Stimulated activated CD4-positive, alpha-beta T cell treated with anti-CD3 and anti-CD28 coated beads, Interleukin-1b, Interleukin-23, amount 100 ng/mL, for 48 hours (primary cell): ENCODE measurements around the gene RAB28.

Source experiments
- DNase-seq: peaks from one replicate; pipeline ENCODE4 v3.0.0-alpha.2; 2020

The RAB28 gene

GRCh38 chr4:13504374-13504773 is 20.2 kb upstream of the RAB28 start:
- DNase-seq = no peak

GRCh38 chr4:13498469-13498868 is 14.3 kb upstream of the RAB28 start:
- no peak for DNase-seq

- no peak for DNase-seq
Measured at GRCh38 chr4:13496605-13497004, 12.5 kb upstream of the RAB28 start.

GRCh38 chr4:13495753-13496152 is 11.6 kb upstream of the RAB28 start:
- DNase-seq = no peak

GRCh38 chr4:13493793-13494192 is 9.7 kb upstream of the RAB28 start:
- no peak for DNase-seq

GRCh38 chr4:13492747-13493146 is 8.6 kb upstream of the RAB28 start:
- DNase-seq = no peak

- DNase-seq = no peak
Measured at GRCh38 chr4:13484749-13485221, 645 bp upstream of the RAB28 start.

GRCh38 chr4:13483768-13484121 is 395 bp downstream of the RAB28 start:
- DNase-seq = no peak

GRCh38 chr4:13483136-13483767 is 888 bp downstream of the RAB28 start:
- DNase-seq = peak; percentile 3

GRCh38 chr4:13481569-13481968 is 2.6 kb downstream of the RAB28 start:
- no peak for DNase-seq

GRCh38 chr4:13478707-13479106 is 5.4 kb downstream of the RAB28 start:
- DNase-seq = no peak

- no peak for DNase-seq
Measured at GRCh38 chr4:13478131-13478530, 6.0 kb downstream of the RAB28 start.

- no peak for DNase-seq
Measured at GRCh38 chr4:13476915-13477314, 7.2 kb downstream of the RAB28 start.

GRCh38 chr4:13476152-13476551 is 8.0 kb downstream of the RAB28 start:
- DNase-seq = no peak

GRCh38 chr4:13471400-13471799 is 12.7 kb downstream of the RAB28 start:
- no peak for DNase-seq

GRCh38 chr4:13470379-13470778 is 13.8 kb downstream of the RAB28 start:
- no peak for DNase-seq

- DNase-seq = no peak
Measured at GRCh38 chr4:13464973-13465372, 19.2 kb downstream of the RAB28 start.

GRCh38 chr4:13464543-13464942 is 19.6 kb downstream of the RAB28 start:
- DNase-seq = no peak

GRCh38 chr4:13461191-13461905 is 22.8 kb downstream of the RAB28 start:
- DNase-seq = no peak

- DNase-seq = no peak
Measured at GRCh38 chr4:13455411-13455810, 28.7 kb downstream of the RAB28 start.

- no peak for DNase-seq
Measured at GRCh38 chr4:13454786-13455185, 29.4 kb downstream of the RAB28 start.

- no peak for DNase-seq
Measured at GRCh38 chr4:13452927-13453579, 31.1 kb downstream of the RAB28 start.

GRCh38 chr4:13449590-13449989 is 34.5 kb downstream of the RAB28 start:
- no peak for DNase-seq
